ENCODE data around the gene CEACAM18. TPM values are rescaled to one million over a fixed set of nuclear protein-coding genes. Genes with fewer than 3 reads are reported as not detected.

Gene CEACAM18
- total and polyA plus RNA-seq, 8 donors, result not detected

DNA sequence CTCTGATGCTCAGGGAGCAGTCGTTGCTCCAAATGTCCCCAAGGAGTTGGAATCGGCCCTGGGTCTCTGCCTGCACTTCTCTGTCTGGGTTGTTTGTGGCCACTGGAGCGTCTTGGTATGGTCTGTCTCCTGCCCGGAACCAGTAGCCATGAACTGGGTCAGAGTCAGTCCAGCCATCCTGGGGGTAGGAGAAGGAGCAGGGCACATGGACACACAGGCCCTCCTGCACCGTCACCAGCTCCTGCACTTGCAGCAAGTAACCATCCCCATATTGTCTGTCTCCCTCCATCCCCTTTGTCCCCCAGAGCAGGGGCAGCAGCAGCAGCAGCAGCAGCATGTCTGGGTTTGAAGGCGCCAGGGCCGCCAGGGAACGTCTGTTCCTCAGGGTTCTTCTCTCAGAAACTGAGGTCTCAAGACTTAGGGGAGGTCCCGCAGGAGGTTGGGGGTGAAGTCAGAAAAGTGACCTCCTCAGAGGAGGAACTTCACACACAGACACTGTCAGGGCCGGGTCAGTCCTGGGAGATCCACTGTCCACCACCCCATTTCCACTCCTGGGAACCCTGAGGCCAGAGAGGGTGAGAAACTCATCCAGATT lies 20.2 kb upstream of the CEACAM18 start, which contains the start of gene SIGLEC8:
Gene SIGLEC8, minus strand, starts transcription at position 404 of the 595 bp plus-strand sequence. Its CDS starts 67 bp downstream, at position 337.
- no peak for ATAC-seq
- no peak for DNase-seq
- Histone ChIP-seq H3K27me3 (peaks cover 0 to 65% of the 10 kb centered on the region in 2 donors), H3K36me3 (no peaks in the 10 kb centered on the region), H3K4me1 (peaks cover 0 to 27% of the 10 kb centered on the region in 2 donors), H3K9me3 (no peaks in the 10 kb centered on the region), H3K4me3 (no peak within 1 kb of the TSS), H3K27ac (no peak within 1 kb of the TSS)
- intact Hi-C loops (cut with DNase I), result no loop called here
- TF ChIP-seq, protein P1, sequence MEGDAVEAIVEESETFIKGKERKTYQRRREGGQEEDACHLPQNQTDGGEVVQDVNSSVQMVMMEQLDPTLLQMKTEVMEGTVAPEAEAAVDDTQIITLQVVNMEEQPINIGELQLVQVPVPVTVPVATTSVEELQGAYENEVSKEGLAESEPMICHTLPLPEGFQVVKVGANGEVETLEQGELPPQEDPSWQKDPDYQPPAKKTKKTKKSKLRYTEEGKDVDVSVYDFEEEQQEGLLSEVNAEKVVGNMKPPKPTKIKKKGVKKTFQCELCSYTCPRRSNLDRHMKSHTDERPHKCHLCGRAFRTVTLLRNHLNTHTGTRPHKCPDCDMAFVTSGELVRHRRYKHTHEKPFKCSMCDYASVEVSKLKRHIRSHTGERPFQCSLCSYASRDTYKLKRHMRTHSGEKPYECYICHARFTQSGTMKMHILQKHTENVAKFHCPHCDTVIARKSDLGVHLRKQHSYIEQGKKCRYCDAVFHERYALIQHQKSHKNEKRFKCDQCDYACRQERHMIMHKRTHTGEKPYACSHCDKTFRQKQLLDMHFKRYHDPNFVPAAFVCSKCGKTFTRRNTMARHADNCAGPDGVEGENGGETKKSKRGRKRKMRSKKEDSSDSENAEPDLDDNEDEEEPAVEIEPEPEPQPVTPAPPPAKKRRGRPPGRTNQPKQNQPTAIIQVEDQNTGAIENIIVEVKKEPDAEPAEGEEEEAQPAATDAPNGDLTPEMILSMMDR (IDR thresholded peaks at IDR 0.05), result no peak

DNA sequence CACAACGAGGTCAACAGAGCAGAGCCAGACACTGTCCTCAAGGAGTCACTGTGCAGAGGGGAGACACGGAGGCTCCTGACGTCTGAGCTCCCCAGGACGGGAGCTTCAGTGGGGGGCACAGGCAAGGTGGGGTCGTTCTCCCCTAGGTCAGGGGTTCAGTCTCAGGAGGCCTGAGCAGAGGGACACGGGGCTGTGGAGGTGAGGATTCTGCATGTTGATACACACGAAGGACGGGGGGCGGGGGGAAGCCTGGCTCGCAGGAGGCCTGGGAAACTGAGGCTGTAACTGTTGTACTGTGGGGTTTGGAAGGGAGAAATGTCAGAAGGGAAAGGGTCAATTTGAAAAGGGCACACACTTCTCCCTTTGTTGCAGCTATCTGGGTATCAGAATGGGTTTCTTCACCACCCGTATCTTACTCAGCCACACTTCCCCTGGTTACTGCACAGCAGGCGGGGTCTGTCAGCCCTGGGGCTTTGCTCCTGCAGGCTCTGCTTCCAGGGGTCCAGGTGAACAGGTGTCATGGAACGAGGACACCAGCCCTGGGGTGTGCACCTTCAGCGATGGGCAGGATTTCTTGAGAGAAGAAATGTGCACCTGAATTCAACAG lies 19.3 kb upstream of the CEACAM18 start:
- Histone ChIP-seq H3K9me3 (no peaks in the 10 kb centered on the region), H3K4me3 (no peak overlapping the region), H3K27ac (no peak overlapping the region), H3K27me3 (peaks cover 0 to 62% of the 10 kb centered on the region in 2 donors), H3K4me1 (peaks cover 0 to 31% of the 10 kb centered on the region in 2 donors), H3K36me3 (no peaks in the 10 kb centered on the region)
- ATAC-seq (no peak), DNase-seq (no peak)
- TF ChIP-seq, protein P1 (IDR thresholded peaks at IDR 0.05), result no peak
- intact Hi-C loops (cut with DNase I), result no loop called here

GRCh38 chr19:51460164-51460992 lies 18.0 kb upstream of the CEACAM18 start:
- peaks cover 0 to 57% of the 10 kb centered on the region in 2 donors for H3K27me3 ChIP-seq
- ATAC-seq, result no peak

GRCh38 chr19:51461723-51462161 lies 16.6 kb upstream of the CEACAM18 start:
- Histone ChIP-seq H3K27ac (peak overlapping the region in 1 of 2 donors; percentile 57), H3K36me3 (no peaks in the 10 kb centered on the region), H3K9me3 (no peaks in the 10 kb centered on the region), H3K27me3 (peaks cover 0 to 58% of the 10 kb centered on the region in 2 donors), H3K4me3 (no peak overlapping the region), H3K4me1 (peaks cover 0 to 31% of the 10 kb centered on the region in 2 donors)
- intact Hi-C loops (cut with DNase I), result no loop called here
- ATAC-seq, result peak; percentile 51
- peak in 1 of 4 donors; percentile 71 for DNase-seq
- TF ChIP-seq, protein P1 (IDR thresholded peaks at IDR 0.05), result no peak

More at GRCh38 chr19:51460164-51460992, 18.0 kb upstream of the CEACAM18 start:
- peaks cover 0 to 31% of the 10 kb centered on the region in 2 donors for H3K4me1 ChIP-seq
- H3K4me3 ChIP-seq, result peak overlapping the region in 1 of 2 donors; percentile 7
- no peaks in the 10 kb centered on the region for H3K36me3 ChIP-seq
- peak overlapping the region in 1 of 2 donors; percentile 13 for H3K27ac ChIP-seq
- no peaks in the 10 kb centered on the region for H3K9me3 ChIP-seq
- no peak for DNase-seq
- intact Hi-C loops (cut with DNase I), result no loop called here
- TF ChIP-seq, protein P1 (IDR thresholded peaks at IDR 0.05), result no peak

All from left lung (tissue), 10 donors.